GM12865 (cell line): Measurements from ENCODE around the gene ITGAE.

Source experiments
- DNase-seq: peaks from one replicate; pipeline ENCODE4 v3.0.0; 2010; ENCODE audit warnings: low read depth
- H3K4me3 ChIP-seq: 2 replicates; pipeline ENCODE4 v1.5.1; 2011; ENCODE audit warnings: mild to moderate bottlenecking, low read depth, low read length, control low read depth
- CTCF ChIP-seq: IDR thresholded peaks from 2 replicates; pipeline ENCODE4 v1.5.1; 2011; ENCODE audit warnings: low read length, control low read depth, low read depth, inconsistent platforms; ENCODE audit not compliant: insufficient read depth; ENCODE audit errors: missing control alignments

The ITGAE gene

DNA sequence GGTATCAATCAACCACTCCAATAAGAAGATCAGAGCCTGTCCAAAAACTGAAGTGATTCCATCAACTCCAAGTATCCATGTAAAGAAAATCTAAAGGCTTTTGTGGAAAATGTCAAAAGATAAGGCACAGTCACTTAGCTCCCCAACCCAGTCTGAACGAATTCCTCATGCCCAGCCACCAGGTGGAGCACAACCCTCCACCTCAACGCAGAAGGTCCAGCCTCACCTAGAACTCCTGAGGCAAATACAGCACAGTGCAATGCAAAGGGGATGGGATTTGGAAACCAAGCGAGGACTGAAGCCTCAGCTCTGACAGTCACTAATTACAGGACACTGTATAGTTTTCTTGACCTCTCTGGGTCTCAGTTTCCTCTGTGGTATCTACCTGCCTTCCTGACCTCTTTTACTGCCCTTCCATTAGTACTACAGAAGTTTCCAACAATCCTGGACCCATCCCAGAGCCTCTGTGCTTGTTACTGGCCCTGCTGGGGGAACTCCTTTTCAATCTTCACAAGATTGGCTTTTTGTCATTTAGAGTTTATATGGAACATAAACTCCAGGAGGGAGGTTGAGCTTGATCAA is 43.0 kb upstream of the ITGAE start:
- peak; percentile 68 for DNase-seq
- TF ChIP-seq CTCF = peak; percentile 74
- H3K4me3 ChIP-seq = no peak overlapping the region

- no peak for DNase-seq
- no peak overlapping the region for H3K4me3 ChIP-seq
- no peak for TF ChIP-seq CTCF
Measured at GRCh38 chr17:3838206-3838605, 37.2 kb upstream of the ITGAE start.

DNA sequence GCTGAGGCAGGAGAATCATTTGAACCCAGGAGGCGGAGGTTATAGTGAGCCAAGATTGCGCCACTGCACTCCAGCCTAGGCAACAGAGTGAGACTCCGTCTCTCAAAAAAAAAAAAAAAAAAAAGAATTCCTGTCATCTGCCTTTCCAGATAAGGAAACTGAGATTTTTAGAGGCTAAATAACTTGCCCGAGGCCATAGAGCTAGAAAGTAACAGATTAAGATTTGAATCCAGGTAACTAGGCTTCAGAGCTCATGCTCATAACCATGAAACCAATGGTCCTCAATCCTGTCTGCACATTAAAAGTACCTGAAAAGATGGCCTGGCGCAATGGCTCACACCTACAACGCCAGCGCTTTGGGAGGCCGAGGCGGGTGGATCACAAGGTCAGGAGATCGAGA is 35.6 kb upstream of the ITGAE start:
- H3K4me3 ChIP-seq = no peak overlapping the region
- no peak for DNase-seq
- no peak for TF ChIP-seq CTCF

DNA sequence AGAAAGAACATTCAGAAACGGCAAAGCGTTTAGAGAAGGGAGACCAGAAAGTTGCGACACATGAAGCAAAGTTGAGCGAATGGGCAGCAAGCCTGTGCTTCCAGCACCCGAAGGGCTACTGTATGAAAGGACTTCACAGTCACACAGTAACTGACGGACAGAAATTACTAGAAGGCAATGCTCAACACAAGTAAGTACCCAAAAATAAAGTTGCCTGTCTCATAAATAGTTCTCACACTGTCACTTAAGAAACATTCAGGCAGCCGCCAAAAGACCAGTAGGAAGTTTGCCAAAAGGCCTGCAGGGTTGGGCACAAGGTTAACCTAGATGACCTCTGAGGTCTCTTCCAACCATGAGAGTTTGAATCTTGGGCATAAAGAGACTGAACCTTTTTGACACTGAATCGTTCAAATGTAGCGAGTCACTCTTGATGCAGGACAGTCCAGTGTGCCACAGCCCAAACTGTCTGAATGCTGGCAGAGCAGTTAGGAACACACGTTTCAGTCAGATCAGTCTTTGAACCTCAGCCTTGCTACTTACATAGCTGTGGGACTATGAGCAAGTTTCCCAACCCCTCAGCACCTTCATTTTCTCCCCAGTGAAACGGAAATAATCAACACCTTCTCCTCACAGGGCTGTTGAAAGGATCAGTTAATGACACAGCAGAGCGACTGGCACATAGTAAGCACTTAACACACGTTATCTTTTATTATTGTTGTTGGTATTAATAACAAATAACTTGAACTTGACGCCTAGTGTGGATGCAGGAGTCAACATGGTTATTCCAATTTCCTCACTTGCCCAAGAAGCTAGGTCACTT is 34.6 kb upstream of the ITGAE start:
- H3K4me3 ChIP-seq = no peak overlapping the region
- TF ChIP-seq CTCF = no peak
- DNase-seq = no peak

DNA sequence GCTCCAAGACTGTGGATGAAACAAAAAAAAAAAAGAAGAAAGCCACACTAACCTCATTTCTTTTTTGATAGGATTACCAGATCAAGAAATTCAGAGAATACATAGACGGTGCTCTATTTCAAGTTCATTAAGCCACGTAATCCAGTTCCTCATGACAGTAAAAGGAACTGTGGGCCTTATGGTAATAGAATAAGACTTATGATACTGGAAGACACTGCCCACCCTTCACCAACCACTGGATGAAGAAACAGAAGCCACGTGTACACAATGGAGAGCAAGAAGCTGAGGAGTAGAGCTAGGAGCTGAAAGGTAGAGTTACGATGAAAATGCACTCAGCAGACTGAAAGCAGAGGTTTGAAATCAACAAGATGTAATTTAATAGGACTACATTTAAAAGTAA is 33.8 kb upstream of the ITGAE start:
- no peak for DNase-seq
- TF ChIP-seq CTCF = no peak
- no peak overlapping the region for H3K4me3 ChIP-seq

- no peak for TF ChIP-seq CTCF
- no peak overlapping the region for H3K4me3 ChIP-seq
- DNase-seq = no peak
Measured at GRCh38 chr17:3828852-3829232, 27.9 kb upstream of the ITGAE start.
